PC-9 (cell line): ENCODE measurements around the gene FAM193B. TPM values are rescaled to one million over a fixed set of nuclear protein-coding genes. Genes with fewer than 3 reads are reported as not detected.

Source experiments
- BruUV-seq: library from RNA; stranded (reverse); fragments of 400-500 nt; replicated peaks from 2 replicates; lab custom pipeline; 2021; lab: Mats Ljungman, UMichigan
- CTCF ChIA-PET: fragments of 300-600 bp; sonication (Branson Sonifier 250); formaldehyde crosslinking; loops from one replicate; lab custom pipeline; 2022; ENCODE audit warnings: antibody characterized with exemption; lab: Charles Lee
- POLR2A ChIA-PET: fragments of 300-600 bp; sonication (Branson Sonifier 250); formaldehyde crosslinking; loops from one replicate; lab custom pipeline; 2022; ENCODE audit warnings: antibody characterized with exemption; ENCODE audit not compliant: unreplicated experiment; lab: Charles Lee
- DNase-seq, 2 experiments: peaks; one replicate each; pipeline versions ENCODE4 v3.0.0 to v3.0.0-alpha.2; 2015 to 2022; ENCODE audit warnings: mixed read lengths in 1 of 2
- H2AFZ ChIP-seq: fragments of 200-600 bp; sonication (generic); 2 replicates; pipeline ENCODE4 v1.8.1; 2017; ENCODE audit warnings: antibody characterized with exemption
- H3F3A ChIP-seq: fragments of 200-600 bp; sonication (generic); 2 replicates; pipeline ENCODE4 v1.8.1; 2017; ENCODE audit warnings: antibody characterized with exemption, mild to moderate bottlenecking, low read depth; ENCODE audit not compliant: insufficient read depth
- H3K27ac ChIP-seq: fragments of 200-600 bp; sonication (generic); 2 replicates; pipeline ENCODE4 v1.6.1; 2016; ENCODE audit warnings: mixed run types
- H3K27me3 ChIP-seq: fragments of 200-600 bp; sonication (generic); 2 replicates; pipeline ENCODE4 v1.6.1; 2016; ENCODE audit warnings: low read depth, mixed run types; ENCODE audit not compliant: insufficient read depth
- H3K36me3 ChIP-seq: fragments of 200-600 bp; sonication (generic); 2 replicates; pipeline ENCODE4 v1.6.1; 2016; ENCODE audit warnings: low read depth, mixed run types
- H3K4me1 ChIP-seq: fragments of 200-600 bp; sonication (generic); replicated peaks from 2 replicates; pipeline ENCODE4 v1.6.1; 2016; ENCODE audit warnings: mixed run types; ENCODE audit not compliant: insufficient read depth
- H3K4me2 ChIP-seq: fragments of 200-600 bp; sonication (generic); 2 replicates; pipeline ENCODE4 v1.6.1; 2017; ENCODE audit warnings: mixed run types
- H3K4me3 ChIP-seq: fragments of 200-600 bp; sonication (generic); 2 replicates; pipeline ENCODE4 v1.6.1; 2016; ENCODE audit warnings: mixed run types
- H3K79me2 ChIP-seq: fragments of 200-600 bp; sonication (generic); 2 replicates; pipeline ENCODE4 v1.6.1; 2017; ENCODE audit warnings: low read depth, mixed run types
- H3K9me2 ChIP-seq: fragments of 200-600 bp; sonication (generic); 2 replicates; pipeline ENCODE4 v1.8.1; 2017; ENCODE audit warnings: mild to moderate bottlenecking; ENCODE audit not compliant: insufficient read depth
- H3K9me3 ChIP-seq: fragments of 200-600 bp; sonication (generic); 2 replicates; pipeline ENCODE4 v1.8.1; 2016; ENCODE audit warnings: low read depth; ENCODE audit not compliant: insufficient read depth
- H4K20me1 ChIP-seq: fragments of 200-600 bp; sonication (generic); 2 replicates; pipeline ENCODE4 v1.8.1; 2017; ENCODE audit not compliant: insufficient read depth
- EZH2 ChIP-seq: fragments of 200-600 bp; sonication (generic); IDR thresholded peaks from 2 replicates; pipeline ENCODE4 v1.8.0; 2017; ENCODE audit warnings: antibody characterized with exemption, low read depth
- intact Hi-C: fragments of 100-400 bp; cut with micrococcal nuclease; formaldehyde crosslinking; loops from one replicate; pipeline ENCODE4 v1.10.0; 2022; ENCODE audit not compliant: unreplicated experiment
- total RNA-seq: library from RNA; stranded (reverse); gene quantifications from 2 replicates; pipeline ENCODE4 v1.2.3, GENCODE V29; 2021
- TF ChIP-seq, protein P1 (sequence below): fragments of 200-600 bp; sonication (generic); conservative IDR thresholded peaks from 2 replicates; pipeline ENCODE4 v1.6.1; 2017; ENCODE audit warnings: mixed run types, antibody characterized with exemption, mild to moderate bottlenecking, moderate library complexity

The FAM193B gene
- total RNA-seq, 1 experiment from 2014 or later: 70.4 TPM

- TF ChIP-seq, protein P1, sequence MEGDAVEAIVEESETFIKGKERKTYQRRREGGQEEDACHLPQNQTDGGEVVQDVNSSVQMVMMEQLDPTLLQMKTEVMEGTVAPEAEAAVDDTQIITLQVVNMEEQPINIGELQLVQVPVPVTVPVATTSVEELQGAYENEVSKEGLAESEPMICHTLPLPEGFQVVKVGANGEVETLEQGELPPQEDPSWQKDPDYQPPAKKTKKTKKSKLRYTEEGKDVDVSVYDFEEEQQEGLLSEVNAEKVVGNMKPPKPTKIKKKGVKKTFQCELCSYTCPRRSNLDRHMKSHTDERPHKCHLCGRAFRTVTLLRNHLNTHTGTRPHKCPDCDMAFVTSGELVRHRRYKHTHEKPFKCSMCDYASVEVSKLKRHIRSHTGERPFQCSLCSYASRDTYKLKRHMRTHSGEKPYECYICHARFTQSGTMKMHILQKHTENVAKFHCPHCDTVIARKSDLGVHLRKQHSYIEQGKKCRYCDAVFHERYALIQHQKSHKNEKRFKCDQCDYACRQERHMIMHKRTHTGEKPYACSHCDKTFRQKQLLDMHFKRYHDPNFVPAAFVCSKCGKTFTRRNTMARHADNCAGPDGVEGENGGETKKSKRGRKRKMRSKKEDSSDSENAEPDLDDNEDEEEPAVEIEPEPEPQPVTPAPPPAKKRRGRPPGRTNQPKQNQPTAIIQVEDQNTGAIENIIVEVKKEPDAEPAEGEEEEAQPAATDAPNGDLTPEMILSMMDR: no peak
- TF ChIP-seq EZH2: no peak
- Histone ChIP-seq H3K4me1 (peaks cover 20% of the 10 kb centered on the region), H3K27ac (no peak overlapping the region), H3K79me2 (peaks cover 34% of the 10 kb centered on the region), H3K4me2 (no peak overlapping the region), H2AFZ (no peak overlapping the region), H3K9me2 (no peaks in the 10 kb centered on the region), H3F3A (peaks cover 14% of the 10 kb centered on the region; the same call in 1 of the 2 replicates), H3K36me3 (peaks cover 5% of the 10 kb centered on the region; the same call in 1 of the 2 replicates), H4K20me1 (no peaks in the 10 kb centered on the region), H3K27me3 (no peaks in the 10 kb centered on the region), H3K4me3 (no peak overlapping the region), H3K9me3 (no peaks in the 10 kb centered on the region)
- no peak for DNase-seq
- ChIA-PET POLR2A (interaction anchor here (0.7 kb wide), 1 partner anchor 362 kb away, joined by 11 read pairs; no protein-coding TSS in a partner anchor), CTCF (no interaction called here)
- no TSS peak for BruUV-seq
- intact Hi-C loops: no loop called here
Observed at GRCh38 chr5:177596775-177597238, 42.4 kb upstream of the FAM193B start.

DNA sequence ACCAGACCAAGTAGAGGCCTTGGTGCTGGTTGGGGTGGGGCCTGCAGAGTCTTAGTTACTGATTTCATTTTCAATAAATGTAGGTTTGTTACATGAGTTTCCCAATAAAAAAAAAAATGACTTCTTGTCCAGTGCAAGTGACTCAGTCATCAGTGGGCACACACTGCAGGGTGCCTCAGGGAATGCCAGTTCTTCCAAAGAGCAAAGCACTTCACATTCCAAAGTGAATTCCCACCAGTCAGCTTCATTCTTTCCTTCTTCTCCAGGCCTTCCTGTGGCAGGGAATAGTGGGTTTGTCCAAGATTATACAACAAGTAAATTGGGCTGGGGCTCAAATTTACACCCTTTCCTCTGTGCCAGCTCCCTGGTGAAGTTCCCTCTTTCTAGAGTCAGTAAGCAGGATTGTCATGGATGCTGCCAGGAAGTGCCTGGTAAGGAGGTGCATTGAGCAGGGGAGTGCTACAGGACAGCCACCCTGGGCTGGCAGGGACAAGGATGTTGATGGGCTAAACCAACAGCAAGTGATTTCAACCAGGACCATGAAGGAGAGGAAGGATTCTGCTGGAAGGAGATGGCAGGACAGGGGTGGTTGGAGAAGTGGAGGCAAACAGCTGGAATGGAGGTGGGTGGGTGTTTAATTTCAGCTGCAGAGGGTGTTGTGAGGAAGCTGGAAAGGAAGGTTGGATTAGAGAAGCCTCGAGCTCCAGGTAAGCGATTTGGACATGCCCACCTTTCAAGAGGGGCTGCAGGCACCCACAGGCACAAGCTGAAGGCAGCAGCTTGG lies 41.8 kb upstream of the FAM193B start:
- no peaks in the 10 kb centered on the region for H3K27me3 ChIP-seq
- CTCF ChIA-PET: no interaction called here

GRCh38 chr5:177595026-177595585 lies 40.7 kb upstream of the FAM193B start:
- Histone ChIP-seq H3K4me2 (no peak overlapping the region), H3K36me3 (peaks cover 5% of the 10 kb centered on the region; the same call in 1 of the 2 replicates), H2AFZ (no peak overlapping the region), H3K9me3 (no peaks in the 10 kb centered on the region), H3K4me1 (peaks cover 13% of the 10 kb centered on the region; the same call in 1 of the 2 replicates), H3F3A (peaks cover 14% of the 10 kb centered on the region; the same call in 1 of the 2 replicates), H3K9me2 (no peaks in the 10 kb centered on the region), H3K27me3 (peaks cover 6% of the 10 kb centered on the region), H3K4me3 (no peak overlapping the region), H4K20me1 (no peaks in the 10 kb centered on the region), H3K79me2 (peaks cover 22% of the 10 kb centered on the region), H3K27ac (no peak overlapping the region)
- no TSS peak for BruUV-seq
- TF ChIP-seq, protein P1: no peak
- no peak for TF ChIP-seq EZH2
- ChIA-PET CTCF (no interaction called here), POLR2A (no interaction called here)
- DNase-seq: no peak
- intact Hi-C loops: no loop called here

More for the DNA sequence above, 41.8 kb upstream of the FAM193B start:
- TF ChIP-seq EZH2: no peak
- TF ChIP-seq, protein P1: no peak
- BruUV-seq: no TSS peak
- intact Hi-C loops: no loop called here
- H2AFZ ChIP-seq: no peak overlapping the region
- no peak overlapping the region for H3K4me3 ChIP-seq
- H3F3A ChIP-seq: peaks cover 14% of the 10 kb centered on the region; the same call in 1 of the 2 replicates
- no peak for DNase-seq
- no peak overlapping the region for H3K27ac ChIP-seq
- H3K9me2 ChIP-seq: no peaks in the 10 kb centered on the region
- POLR2A ChIA-PET: no interaction called here
- H4K20me1 ChIP-seq: no peaks in the 10 kb centered on the region
- no peak overlapping the region for H3K4me2 ChIP-seq
- H3K36me3 ChIP-seq: peaks cover 5% of the 10 kb centered on the region; the same call in 1 of the 2 replicates
- peaks cover 29% of the 10 kb centered on the region for H3K79me2 ChIP-seq
- peaks cover 18% of the 10 kb centered on the region for H3K4me1 ChIP-seq
- no peaks in the 10 kb centered on the region for H3K9me3 ChIP-seq
